Activated T-cell treated with anti-CD3 and anti-CD28 coated beads for 24 hours (primary cell): ENCODE data around the gene PHF23.

Experiments
- DNase-seq: peaks from one replicate; pipeline ENCODE4 v3.0.0-alpha.2; 2020; ENCODE audit warnings: low read depth

Gene PHF23

GRCh38 chr17:7219812-7220592 lies 19.3 kb downstream of the PHF23 start, which contains the start of the genes ACADVL and DLG4:
Gene ACADVL (plus strand): TSS chr17:7219938. CDS start chr17:7219985, 47 bp downstream.
Gene DLG4 (minus strand): TSS chr17:7219836.
- peak; percentile 72 for DNase-seq

- no peak for DNase-seq
Observed at GRCh38 chr17:7219229-7219811, 19.9 kb downstream of the PHF23 start.

- DNase-seq = no peak
Observed at GRCh38 chr17:7218758-7219157, 20.5 kb downstream of the PHF23 start.

- no peak for DNase-seq
Observed at GRCh38 chr17:7218166-7218565, 21.1 kb downstream of the PHF23 start.

GRCh38 chr17:7217113-7217987 lies 21.9 kb downstream of the PHF23 start:
- DNase-seq = no peak

GRCh38 chr17:7216242-7217112 lies 22.8 kb downstream of the PHF23 start:
- DNase-seq = no peak

GRCh38 chr17:7215652-7216180 lies 23.5 kb downstream of the PHF23 start:
- no peak for DNase-seq

GRCh38 chr17:7215136-7215638 lies 24.1 kb downstream of the PHF23 start:
- no peak for DNase-seq

- peak; percentile 99 for DNase-seq
Observed at GRCh38 chr17:7214300-7215135, 24.7 kb downstream of the PHF23 start.

- DNase-seq = no peak
Observed at GRCh38 chr17:7213895-7214299, 25.4 kb downstream of the PHF23 start.

- DNase-seq = no peak
Observed at GRCh38 chr17:7211491-7212273, 27.6 kb downstream of the PHF23 start.

GRCh38 chr17:7208754-7209460 lies 30.4 kb downstream of the PHF23 start:
- DNase-seq = no peak

GRCh38 chr17:7208027-7208571 lies 31.2 kb downstream of the PHF23 start:
- DNase-seq = no peak

GRCh38 chr17:7207120-7208001 lies 31.9 kb downstream of the PHF23 start:
- no peak for DNase-seq

GRCh38 chr17:7205561-7205960 lies 33.7 kb downstream of the PHF23 start:
- no peak for DNase-seq

- peak; percentile 86 for DNase-seq
Observed at GRCh38 chr17:7204828-7205461, 34.3 kb downstream of the PHF23 start.

GRCh38 chr17:7204336-7204735 lies 34.9 kb downstream of the PHF23 start:
- DNase-seq = no peak
